ENCODE results near the gene MMP2. TPM values are rescaled to one million over a fixed set of nuclear protein-coding genes. Genes with fewer than 3 reads are reported as not detected.
A peak's percentile ranks its signal among the peaks of the same experiment; 100 is the strongest.

The MMP2 gene
- total RNA-seq, 1 donor from 2014 or later: 1,246 TPM

- peaks cover 3% of the 10 kb centered on the region for H3K36me3 Mint-ChIP-seq (ENCODE audit: low read depth, unreplicated experiment)
- no peak overlapping the region for H3K27ac ChIP-seq (ENCODE audit: low read depth, low read length)
- no peaks in the 10 kb centered on the region for H3K27me3 ChIP-seq (ENCODE audit: insufficient read depth, low read length)
- H3K36me3 ChIP-seq (ENCODE audit: insufficient read depth, low read length): peaks cover 22% of the 10 kb centered on the region
- no peak overlapping the region for H2AFZ ChIP-seq (ENCODE audit: low read depth, low read length)
- no peaks in the 10 kb centered on the region for H4K20me1 ChIP-seq (ENCODE audit: insufficient read depth, low read length)
- H3K79me2 ChIP-seq (ENCODE audit: insufficient read depth, low read length): peaks cover 3% of the 10 kb centered on the region
- peak; percentile 55 for FAIRE-seq
- peaks cover 3% of the 10 kb centered on the region for H3K4me1 Mint-ChIP-seq (ENCODE audit: low read depth, unreplicated experiment)
- no peaks in the 10 kb centered on the region for H3K27me3 Mint-ChIP-seq (ENCODE audit: low read depth, unreplicated experiment)
- H3K4me1 ChIP-seq (ENCODE audit: insufficient read depth, low read length): peaks cover 3% of the 10 kb centered on the region
- no peak overlapping the region for H3K9ac ChIP-seq (ENCODE audit: low read length)
- H3K27ac Mint-ChIP-seq (ENCODE audit: unreplicated experiment): no peak overlapping the region
- no peaks in the 10 kb centered on the region for H3K9me3 ChIP-seq (ENCODE audit: insufficient read depth, low read depth, low read length)
- DNase-seq (ENCODE audit: low read depth): no peak
- H3K9me3 Mint-ChIP-seq (ENCODE audit: unreplicated experiment): no peaks in the 10 kb centered on the region
- no peak overlapping the region for H3K4me3 Mint-ChIP-seq (ENCODE audit: unreplicated experiment)
- H3K4me2 ChIP-seq (ENCODE audit: low read length): no peak overlapping the region
- no peak for TF ChIP-seq EZH2 (IDR thresholded peaks at IDR 0.05; ENCODE audit: insufficient read depth, low read length)
- TF ChIP-seq, protein P1, sequence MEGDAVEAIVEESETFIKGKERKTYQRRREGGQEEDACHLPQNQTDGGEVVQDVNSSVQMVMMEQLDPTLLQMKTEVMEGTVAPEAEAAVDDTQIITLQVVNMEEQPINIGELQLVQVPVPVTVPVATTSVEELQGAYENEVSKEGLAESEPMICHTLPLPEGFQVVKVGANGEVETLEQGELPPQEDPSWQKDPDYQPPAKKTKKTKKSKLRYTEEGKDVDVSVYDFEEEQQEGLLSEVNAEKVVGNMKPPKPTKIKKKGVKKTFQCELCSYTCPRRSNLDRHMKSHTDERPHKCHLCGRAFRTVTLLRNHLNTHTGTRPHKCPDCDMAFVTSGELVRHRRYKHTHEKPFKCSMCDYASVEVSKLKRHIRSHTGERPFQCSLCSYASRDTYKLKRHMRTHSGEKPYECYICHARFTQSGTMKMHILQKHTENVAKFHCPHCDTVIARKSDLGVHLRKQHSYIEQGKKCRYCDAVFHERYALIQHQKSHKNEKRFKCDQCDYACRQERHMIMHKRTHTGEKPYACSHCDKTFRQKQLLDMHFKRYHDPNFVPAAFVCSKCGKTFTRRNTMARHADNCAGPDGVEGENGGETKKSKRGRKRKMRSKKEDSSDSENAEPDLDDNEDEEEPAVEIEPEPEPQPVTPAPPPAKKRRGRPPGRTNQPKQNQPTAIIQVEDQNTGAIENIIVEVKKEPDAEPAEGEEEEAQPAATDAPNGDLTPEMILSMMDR (IDR thresholded peaks at IDR 0.05; ENCODE audit: insufficient read depth, low read depth, low read length): no peak
- H3K4me3 ChIP-seq (ENCODE audit: insufficient read depth, low read depth, low read length): no peak overlapping the region
These were observed 48.9 kb downstream of the MMP2 start for GRCh38 chr16:55527885-55528284.

DNA sequence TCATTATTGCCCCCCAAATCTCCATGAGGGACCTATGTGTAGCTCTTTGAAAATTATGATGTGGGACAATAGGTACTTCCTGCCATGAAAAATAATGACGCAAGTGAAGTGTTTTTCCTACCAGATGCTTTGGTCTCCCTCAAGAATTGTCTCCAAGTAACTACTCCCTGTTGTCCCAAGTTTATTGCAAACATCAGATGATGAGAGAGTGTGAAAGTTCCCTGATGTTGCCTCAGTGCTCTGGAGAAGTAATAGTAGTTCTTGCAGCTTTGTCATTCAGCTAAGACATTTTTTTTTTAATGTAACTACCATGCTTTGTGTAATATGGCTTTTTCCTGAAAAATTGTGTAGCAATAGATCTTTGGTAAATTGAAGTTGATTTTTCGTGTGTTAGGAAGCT lies 50.0 kb downstream of the MMP2 start:
- H4K20me1 ChIP-seq (ENCODE audit: insufficient read depth, low read length): no peaks in the 10 kb centered on the region
- H3K9ac ChIP-seq (ENCODE audit: low read length): no peak overlapping the region
- H3K36me3 Mint-ChIP-seq (ENCODE audit: low read depth, unreplicated experiment): peaks cover 3% of the 10 kb centered on the region
- H2AFZ ChIP-seq (ENCODE audit: low read depth, low read length): no peak overlapping the region
- FAIRE-seq (peak; percentile 9), DNase-seq (ENCODE audit: low read depth) (no peak)
- peaks cover 3% of the 10 kb centered on the region for H3K4me1 Mint-ChIP-seq (ENCODE audit: low read depth, unreplicated experiment)
- H3K4me3 ChIP-seq (ENCODE audit: insufficient read depth, low read depth, low read length): no peak overlapping the region
- peaks cover 3% of the 10 kb centered on the region for H3K4me1 ChIP-seq (ENCODE audit: insufficient read depth, low read length)
- H3K27ac ChIP-seq (ENCODE audit: low read depth, low read length): no peak overlapping the region
- no peaks in the 10 kb centered on the region for H3K27me3 Mint-ChIP-seq (ENCODE audit: low read depth, unreplicated experiment)
- H3K9me3 Mint-ChIP-seq (ENCODE audit: unreplicated experiment): no peaks in the 10 kb centered on the region
- no peak overlapping the region for H3K27ac Mint-ChIP-seq (ENCODE audit: unreplicated experiment)
- no peak overlapping the region for H3K4me2 ChIP-seq (ENCODE audit: low read length)
- peaks cover 22% of the 10 kb centered on the region for H3K36me3 ChIP-seq (ENCODE audit: insufficient read depth, low read length)
- H3K4me3 Mint-ChIP-seq (ENCODE audit: unreplicated experiment): no peak overlapping the region
- H3K9me3 ChIP-seq (ENCODE audit: insufficient read depth, low read depth, low read length): no peaks in the 10 kb centered on the region
- no peaks in the 10 kb centered on the region for H3K79me2 ChIP-seq (ENCODE audit: insufficient read depth, low read length)
- no peaks in the 10 kb centered on the region for H3K27me3 ChIP-seq (ENCODE audit: insufficient read depth, low read length)
- TF ChIP-seq, protein P1 (IDR thresholded peaks at IDR 0.05; ENCODE audit: insufficient read depth, low read depth, low read length): no peak
- no peak for TF ChIP-seq EZH2 (IDR thresholded peaks at IDR 0.05; ENCODE audit: insufficient read depth, low read length)

DNA sequence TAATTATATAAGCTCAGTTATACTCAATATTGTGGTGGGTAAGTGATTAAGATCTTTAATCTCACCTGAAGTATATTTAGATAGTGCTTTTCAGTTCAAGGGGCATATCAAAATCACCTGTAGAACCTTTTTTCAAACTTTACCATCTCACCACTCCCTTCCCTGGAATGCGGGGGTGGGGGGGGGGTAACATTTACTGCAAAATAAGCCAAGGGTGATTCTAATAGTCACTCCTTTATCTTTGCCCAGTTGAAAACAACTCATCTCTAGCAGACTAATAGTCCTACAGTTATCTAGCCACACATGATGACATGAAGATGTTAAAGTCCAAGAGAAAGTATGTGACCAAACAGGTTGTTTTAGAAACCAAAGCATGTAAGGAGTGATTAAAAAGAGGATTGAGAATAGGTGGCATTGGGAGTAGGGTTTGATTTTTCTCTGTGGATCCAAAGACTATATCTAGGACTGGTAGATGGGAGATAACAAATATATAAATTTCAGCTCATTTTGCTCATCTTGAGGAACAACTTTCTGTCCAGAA lies 51.4 kb downstream of the MMP2 start:
- Histone ChIP-seq H3K9ac (ENCODE audit: low read length) (no peak overlapping the region), H3K4me3 (ENCODE audit: insufficient read depth, low read depth, low read length) (no peak overlapping the region)

More for the DNA sequence above, 51.4 kb downstream of the MMP2 start:
- Mint-ChIP-seq H3K4me1 (ENCODE audit: low read depth, unreplicated experiment) (peaks cover 3% of the 10 kb centered on the region), H3K36me3 (ENCODE audit: low read depth, unreplicated experiment) (peaks cover 5% of the 10 kb centered on the region), H3K9me3 (ENCODE audit: unreplicated experiment) (no peaks in the 10 kb centered on the region), H3K4me3 (ENCODE audit: unreplicated experiment) (no peak overlapping the region), H3K27ac (ENCODE audit: unreplicated experiment) (no peak overlapping the region), H3K27me3 (ENCODE audit: low read depth, unreplicated experiment) (no peaks in the 10 kb centered on the region)
- H3K4me2 ChIP-seq (ENCODE audit: low read length): no peak overlapping the region
- H3K27me3 ChIP-seq (ENCODE audit: insufficient read depth, low read length): no peaks in the 10 kb centered on the region
- FAIRE-seq (no peak), DNase-seq (ENCODE audit: low read depth) (no peak)
- no peak overlapping the region for H3K27ac ChIP-seq (ENCODE audit: low read depth, low read length)
- no peak for TF ChIP-seq EZH2 (IDR thresholded peaks at IDR 0.05; ENCODE audit: insufficient read depth, low read length)
- TF ChIP-seq, protein P1 (IDR thresholded peaks at IDR 0.05; ENCODE audit: insufficient read depth, low read depth, low read length): no peak
- H3K4me1 ChIP-seq (ENCODE audit: insufficient read depth, low read length): peaks cover 3% of the 10 kb centered on the region
- no peak overlapping the region for H2AFZ ChIP-seq (ENCODE audit: low read depth, low read length)
- H3K79me2 ChIP-seq (ENCODE audit: insufficient read depth, low read length): no peaks in the 10 kb centered on the region
- H4K20me1 ChIP-seq (ENCODE audit: insufficient read depth, low read length): no peaks in the 10 kb centered on the region
- H3K36me3 ChIP-seq (ENCODE audit: insufficient read depth, low read length): peaks cover 22% of the 10 kb centered on the region
- no peaks in the 10 kb centered on the region for H3K9me3 ChIP-seq (ENCODE audit: insufficient read depth, low read depth, low read length)
